T-helper 17 cell (primary cell): Measurements from ENCODE around the gene SHC3. TPM values are rescaled to one million over a fixed set of nuclear protein-coding genes. Genes with fewer than 3 reads are reported as not detected.

Experiments
- ATAC-seq: fragments of 150-1000 bp; cut with Tn5 transposase; 2 replicates; pipeline ENCODE4 v1.10.0; 2021; ENCODE audit warnings: mild to moderate bottlenecking, moderate library complexity
- DNase-seq, 3 donors: peaks; one replicate each; pipeline versions ENCODE4 v3.0.0 to v3.0.0-alpha.2; 2020 to 2021
- H3K9me3 ChIP-seq: one replicate; pipeline ENCODE4 v1.7.0; 2013; ENCODE audit warnings: low read length, mild to moderate bottlenecking; ENCODE audit not compliant: control insufficient read depth, poor library complexity, severe bottlenecking
- H3K27ac Mint-ChIP-seq: one replicate; pipeline ENCODE4 v1.8.0; 2022; ENCODE audit warnings: mild to moderate bottlenecking, moderate library complexity, mixed read lengths
- H3K27me3 Mint-ChIP-seq: one replicate; pipeline ENCODE4 v1.8.0; 2022; ENCODE audit warnings: mixed read lengths
- H3K36me3 Mint-ChIP-seq: one replicate; pipeline ENCODE4 v1.8.0; 2022; ENCODE audit warnings: low read depth, mixed read lengths
- H3K4me1 Mint-ChIP-seq: one replicate; pipeline ENCODE4 v1.8.0; 2022; ENCODE audit warnings: mild to moderate bottlenecking, mixed read lengths
- H3K4me3 Mint-ChIP-seq: one replicate; pipeline ENCODE4 v1.8.0; 2022; ENCODE audit warnings: mild to moderate bottlenecking, moderate library complexity, mixed read lengths
- total RNA-seq, 4 donors: library from RNA in 2 of 4; stranded (reverse) in 2 of 4; gene quantifications; one replicate each; pipeline ENCODE4 v1.2.3 and lab custom pipeline; 2022 to 2026

SHC3 gene
- total RNA-seq, 2 donors from 2014 or later, result not detected

GRCh38 chr9:89073397-89073796 lies 105.2 kb downstream of the SHC3 start:
- no peak for ATAC-seq
- peaks cover 47% of the 10 kb centered on the region for H3K27me3 Mint-ChIP-seq

GRCh38 chr9:89071591-89071990 lies 107.0 kb downstream of the SHC3 start:
- ATAC-seq (no peak), DNase-seq (no peak)
- no peak overlapping the region for H3K4me3 Mint-ChIP-seq
- H3K27me3 Mint-ChIP-seq, result peaks cover 44% of the 10 kb centered on the region
- H3K36me3 Mint-ChIP-seq, result no peaks in the 10 kb centered on the region
- H3K27ac Mint-ChIP-seq, result no peak overlapping the region
- H3K4me1 Mint-ChIP-seq, result no peaks in the 10 kb centered on the region
- H3K9me3 ChIP-seq, result no peaks in the 10 kb centered on the region

More at GRCh38 chr9:89073397-89073796, 105.2 kb downstream of the SHC3 start:
- Mint-ChIP-seq H3K36me3 (no peaks in the 10 kb centered on the region), H3K4me3 (no peak overlapping the region), H3K4me1 (peaks cover 3% of the 10 kb centered on the region), H3K27ac (no peak overlapping the region)
- DNase-seq, result no peak
- H3K9me3 ChIP-seq, result no peaks in the 10 kb centered on the region

GRCh38 chr9:89066835-89067234 lies 111.8 kb downstream of the SHC3 start:
- Mint-ChIP-seq H3K36me3 (no peaks in the 10 kb centered on the region), H3K27ac (no peak overlapping the region), H3K27me3 (peaks cover 26% of the 10 kb centered on the region), H3K4me1 (no peaks in the 10 kb centered on the region), H3K4me3 (no peak overlapping the region)
- ATAC-seq (no peak), DNase-seq (no peak)
- H3K9me3 ChIP-seq, result no peaks in the 10 kb centered on the region

DNA sequence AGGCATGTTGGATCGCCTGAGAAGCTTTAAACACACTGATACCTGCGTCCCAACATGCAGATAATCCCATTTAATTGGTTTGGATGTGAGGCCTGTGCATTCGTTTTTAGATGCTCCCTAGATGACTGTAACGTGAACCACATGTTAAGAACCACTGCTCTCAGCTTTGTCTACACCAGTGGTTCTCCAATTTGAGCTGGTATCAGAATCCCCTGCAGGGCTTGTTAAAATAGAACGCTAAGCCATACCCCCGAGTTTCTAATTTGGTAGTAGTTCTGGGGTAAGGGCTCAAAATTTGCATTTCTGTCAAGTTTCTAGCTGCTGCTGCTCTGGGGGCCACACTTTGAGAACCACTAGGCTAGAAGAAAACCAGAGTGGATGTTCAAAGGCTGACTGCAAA lies 112.7 kb downstream of the SHC3 start:
- ATAC-seq, result no peak
- H3K27ac Mint-ChIP-seq, result no peak overlapping the region
- H3K27me3 Mint-ChIP-seq, result peaks cover 26% of the 10 kb centered on the region
- H3K9me3 ChIP-seq, result no peaks in the 10 kb centered on the region
- no peak overlapping the region for H3K4me3 Mint-ChIP-seq
- DNase-seq, result no peak
- H3K36me3 Mint-ChIP-seq, result no peaks in the 10 kb centered on the region
- no peaks in the 10 kb centered on the region for H3K4me1 Mint-ChIP-seq

- Mint-ChIP-seq H3K4me3 (no peak overlapping the region), H3K27ac (no peak overlapping the region), H3K36me3 (no peaks in the 10 kb centered on the region), H3K4me1 (no peaks in the 10 kb centered on the region), H3K27me3 (peaks cover 16% of the 10 kb centered on the region)
- H3K9me3 ChIP-seq, result no peaks in the 10 kb centered on the region
- DNase-seq (no peak), ATAC-seq (no peak)
Observed at GRCh38 chr9:89060790-89061189, 117.8 kb downstream of the SHC3 start.

DNA sequence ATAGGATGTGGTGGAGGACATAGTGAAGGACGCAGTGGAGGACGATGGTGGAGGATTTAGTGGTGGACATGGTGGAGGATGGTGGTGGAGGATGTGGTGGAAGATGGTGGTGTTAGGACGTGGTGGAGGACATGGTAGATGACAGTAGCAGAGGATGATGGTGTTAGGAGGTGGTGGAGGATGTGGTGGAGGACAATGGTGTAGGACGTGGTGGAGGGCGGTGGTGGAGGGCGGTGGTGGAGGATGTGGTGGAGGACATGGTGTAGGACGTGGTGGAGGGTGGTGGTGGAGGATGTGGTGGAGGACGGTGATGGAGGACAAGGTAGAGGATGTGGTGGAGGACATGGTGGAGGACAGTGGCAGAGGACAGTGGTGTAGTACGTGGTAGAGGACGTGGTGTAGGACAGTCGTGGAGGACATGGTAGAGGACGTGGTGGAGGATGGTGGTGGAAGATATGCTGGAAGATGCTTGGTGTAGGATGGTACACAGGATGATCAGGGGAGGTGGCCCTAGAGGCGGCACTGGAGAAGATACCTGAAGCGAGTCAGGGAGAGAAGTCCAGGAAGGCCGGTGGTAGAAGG lies 118.6 kb downstream of the SHC3 start:
- DNase-seq (no peak), ATAC-seq (no peak)
- no peak overlapping the region for H3K27ac Mint-ChIP-seq
- no peaks in the 10 kb centered on the region for H3K9me3 ChIP-seq
- peaks cover 22% of the 10 kb centered on the region for H3K27me3 Mint-ChIP-seq
- H3K4me3 Mint-ChIP-seq, result no peak overlapping the region
- no peaks in the 10 kb centered on the region for H3K4me1 Mint-ChIP-seq
- no peaks in the 10 kb centered on the region for H3K36me3 Mint-ChIP-seq

DNA sequence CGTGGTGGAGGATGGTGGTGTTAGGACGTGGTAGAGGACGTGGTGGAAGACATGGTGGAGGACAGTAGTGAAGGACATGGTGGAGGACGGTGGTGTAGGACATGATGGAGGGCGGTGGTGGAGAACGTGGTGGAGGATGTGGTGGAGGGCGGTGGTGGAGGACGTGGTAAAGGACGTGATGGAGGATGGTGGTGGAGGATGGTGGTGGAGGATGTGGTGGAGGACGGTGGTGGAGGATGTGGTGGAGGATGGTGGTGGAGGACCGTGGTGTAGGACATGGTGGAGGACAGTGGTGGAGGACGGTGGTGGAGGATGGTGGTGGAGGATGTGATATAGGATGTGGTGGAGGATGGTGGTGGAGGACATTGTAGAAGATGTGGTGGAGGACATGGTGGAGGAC lies 119.7 kb downstream of the SHC3 start:
- DNase-seq (no peak), ATAC-seq (no peak)
- no peak overlapping the region for H3K4me3 Mint-ChIP-seq
- H3K9me3 ChIP-seq, result no peaks in the 10 kb centered on the region
- H3K27ac Mint-ChIP-seq, result no peak overlapping the region
- no peaks in the 10 kb centered on the region for H3K4me1 Mint-ChIP-seq
- H3K27me3 Mint-ChIP-seq, result peaks cover 21% of the 10 kb centered on the region
- no peaks in the 10 kb centered on the region for H3K36me3 Mint-ChIP-seq

DNA sequence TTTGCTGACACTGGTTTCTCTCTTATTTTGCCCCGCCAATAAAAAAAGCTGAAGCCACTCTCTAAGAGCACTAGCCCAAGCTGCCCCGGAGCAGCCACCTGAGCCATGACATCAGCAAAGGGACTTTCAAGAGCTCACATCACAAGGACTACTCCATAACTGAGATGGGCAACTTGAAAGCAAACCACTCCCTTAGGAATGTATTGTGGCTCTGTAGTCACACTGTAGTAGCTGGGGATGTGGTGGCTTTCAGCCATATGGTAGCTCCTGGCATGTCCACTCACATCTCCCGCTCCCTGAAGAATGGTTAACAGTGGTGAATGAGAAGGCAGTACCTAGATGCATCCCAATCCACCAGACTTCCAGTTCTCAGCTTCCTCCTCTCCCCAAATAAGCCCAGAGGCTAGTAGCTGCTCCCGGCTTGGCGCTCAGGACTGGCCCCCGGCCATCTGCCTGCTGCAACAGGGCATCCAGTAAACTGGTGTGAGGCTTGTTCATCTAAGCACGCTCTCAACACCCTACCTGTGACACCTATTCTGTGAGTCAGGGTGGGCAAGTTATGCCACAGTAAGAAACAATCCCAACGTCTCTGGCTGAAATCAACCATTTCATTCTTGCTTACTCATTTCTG lies 123.6 kb downstream of the SHC3 start:
- no peaks in the 10 kb centered on the region for H3K4me1 Mint-ChIP-seq
- H3K4me3 Mint-ChIP-seq, result no peak overlapping the region

DNA sequence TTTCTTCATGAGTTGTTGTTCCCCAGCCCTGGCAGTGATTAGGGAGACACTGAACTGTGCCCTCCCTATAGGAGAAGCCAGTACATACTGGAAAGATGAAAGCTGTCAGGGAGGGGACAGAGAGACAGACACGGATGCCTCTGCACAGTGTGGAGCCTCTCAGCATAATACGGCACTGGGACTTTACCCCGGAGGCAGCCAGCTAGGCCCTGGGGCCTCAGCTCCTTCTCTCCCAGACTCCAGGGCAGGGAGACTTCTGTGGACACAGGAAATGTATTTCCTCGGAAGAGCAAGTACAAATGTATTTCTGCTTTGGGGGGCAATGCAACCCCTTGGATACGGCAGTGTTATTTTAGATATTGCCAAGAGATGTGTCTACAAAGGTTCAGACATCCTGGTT lies 125.3 kb downstream of the SHC3 start:
- Mint-ChIP-seq H3K36me3 (peaks cover under 1% of the 10 kb centered on the region), H3K27me3 (peaks cover 31% of the 10 kb centered on the region), H3K4me1 (no peaks in the 10 kb centered on the region), H3K4me3 (no peak overlapping the region), H3K27ac (no peak overlapping the region)
- no peaks in the 10 kb centered on the region for H3K9me3 ChIP-seq
- DNase-seq (no peak), ATAC-seq (no peak)

More for the DNA sequence above, 123.6 kb downstream of the SHC3 start:
- no peak for ATAC-seq
- no peaks in the 10 kb centered on the region for H3K36me3 Mint-ChIP-seq
- peaks cover 30% of the 10 kb centered on the region for H3K27me3 Mint-ChIP-seq
- no peaks in the 10 kb centered on the region for H3K9me3 ChIP-seq
- no peak overlapping the region for H3K27ac Mint-ChIP-seq
- no peak for DNase-seq

DNA sequence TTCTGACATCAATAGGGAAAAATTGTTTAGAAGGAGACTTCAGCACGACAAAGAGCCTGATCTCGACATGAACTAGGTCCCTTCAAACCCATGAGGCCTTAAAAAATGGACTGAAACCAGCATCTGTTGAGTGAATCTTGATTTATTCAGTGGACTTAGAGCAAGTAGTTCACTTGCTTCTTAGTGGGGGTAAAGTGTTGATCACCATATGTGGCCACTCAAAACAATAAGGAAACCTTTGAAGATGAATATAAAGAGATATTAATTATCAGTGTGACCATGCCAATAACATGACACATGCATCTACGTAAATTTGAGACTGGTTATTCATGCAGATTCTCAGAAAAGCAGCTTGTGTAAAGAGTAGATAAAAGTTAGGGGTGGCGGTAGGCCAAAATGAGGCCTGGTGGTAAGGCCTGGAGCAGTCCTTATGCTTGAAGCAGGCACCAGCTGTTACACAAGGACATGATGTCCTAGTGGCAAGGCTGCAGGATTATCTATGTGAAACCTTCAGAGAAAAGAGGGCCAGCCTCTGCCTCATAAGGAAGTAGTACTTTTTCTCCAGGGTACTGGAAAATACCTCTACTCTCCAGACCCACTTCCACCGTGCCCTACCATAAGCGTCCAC lies 126.0 kb downstream of the SHC3 start:
- Mint-ChIP-seq H3K4me3 (no peak overlapping the region), H3K36me3 (peaks cover 2% of the 10 kb centered on the region), H3K4me1 (no peaks in the 10 kb centered on the region), H3K27ac (no peak overlapping the region), H3K27me3 (peaks cover 38% of the 10 kb centered on the region)
- H3K9me3 ChIP-seq, result no peaks in the 10 kb centered on the region
- no peak for DNase-seq
- no peak for ATAC-seq

- no peaks in the 10 kb centered on the region for H3K9me3 ChIP-seq
- H3K27me3 Mint-ChIP-seq, result peaks cover 42% of the 10 kb centered on the region
- no peak overlapping the region for H3K4me3 Mint-ChIP-seq
- ATAC-seq (no peak), DNase-seq (no peak)
- H3K27ac Mint-ChIP-seq, result no peak overlapping the region
- H3K4me1 Mint-ChIP-seq, result no peaks in the 10 kb centered on the region
- peaks cover 2% of the 10 kb centered on the region for H3K36me3 Mint-ChIP-seq
Observed at GRCh38 chr9:89051421-89052025, 127.1 kb downstream of the SHC3 start.

GRCh38 chr9:89049646-89050045 lies 129.0 kb downstream of the SHC3 start:
- H3K27me3 Mint-ChIP-seq, result peaks cover 35% of the 10 kb centered on the region
- ATAC-seq (no peak), DNase-seq (no peak)
- H3K9me3 ChIP-seq, result no peaks in the 10 kb centered on the region
- no peak overlapping the region for H3K27ac Mint-ChIP-seq
- H3K36me3 Mint-ChIP-seq, result peaks cover 2% of the 10 kb centered on the region
- no peak overlapping the region for H3K4me3 Mint-ChIP-seq
- H3K4me1 Mint-ChIP-seq, result no peaks in the 10 kb centered on the region

DNA sequence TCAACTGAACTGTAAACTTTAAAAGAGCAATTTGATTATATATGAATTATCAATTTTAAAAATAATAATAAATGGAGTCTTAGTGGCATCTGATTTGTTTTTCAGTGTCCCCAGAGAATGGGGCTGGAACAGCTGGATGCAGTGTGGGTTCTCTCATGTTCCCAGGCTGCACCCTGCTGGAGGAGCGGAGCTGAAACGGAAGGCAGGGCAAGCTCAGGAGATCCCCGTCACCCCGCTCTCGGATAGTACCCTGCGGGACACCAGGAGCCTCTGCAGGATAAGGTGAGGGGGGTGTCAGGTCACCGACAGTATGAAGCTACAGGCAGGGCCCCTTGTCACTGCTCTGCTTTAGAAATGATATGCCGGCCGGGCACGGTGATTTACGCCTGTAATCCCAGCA lies 130.0 kb downstream of the SHC3 start:
- Mint-ChIP-seq H3K4me1 (no peaks in the 10 kb centered on the region), H3K36me3 (peaks cover 2% of the 10 kb centered on the region), H3K27me3 (peaks cover 30% of the 10 kb centered on the region), H3K4me3 (no peak overlapping the region), H3K27ac (no peak overlapping the region)
- H3K9me3 ChIP-seq, result no peaks in the 10 kb centered on the region
- DNase-seq, result no peak
- no peak for ATAC-seq
